Activated CD4-positive, alpha-beta T cell treated with anti-CD3 and anti-CD28 coated beads, Interleukin-2, amount 50 U/mL, for 24 hours (primary cell): ENCODE results near the gene DDT.
"Not testable (repeated sequence)": the region's sequence is repeated elsewhere in the genome, so short reads cannot be mapped to it uniquely, and the experiment has no call there.

Source experiments
- DNase-seq, 2 donors: peaks; one replicate each; pipeline ENCODE4 v3.0.0-alpha.2; 2020; ENCODE audit warnings: low read depth in 1 of 2, low spot score in 1 of 2

Gene DDT

GRCh38 chr22:23974345-23974744 is at the start of gene DDT:
Gene DDT (minus strand): TSS chr22:23974441. CDS start chr22:23974414, 27 bp downstream.
- not testable (repeated sequence) for DNase-seq

GRCh38 chr22:24023204-24023789 is 49.1 kb upstream of the DDT start:
- DNase-seq, result no peak

- DNase-seq, result no peak
Measured at GRCh38 chr22:24021304-24021703, 47.1 kb upstream of the DDT start.

GRCh38 chr22:24016156-24016555 is 41.9 kb upstream of the DDT start:
- DNase-seq, result no peak

GRCh38 chr22:24011735-24012068 is 37.5 kb upstream of the DDT start:
- DNase-seq, result no peak

- DNase-seq, result no peak
Measured at GRCh38 chr22:24010018-24010391, 35.8 kb upstream of the DDT start.

- no peak for DNase-seq
Measured at GRCh38 chr22:24009227-24010017, 35.2 kb upstream of the DDT start.

- DNase-seq, result no peak
Measured at GRCh38 chr22:24008381-24009226, 34.4 kb upstream of the DDT start.

GRCh38 chr22:24008022-24008283 is 33.7 kb upstream of the DDT start:
- no peak for DNase-seq

- no peak for DNase-seq
Measured at GRCh38 chr22:24007253-24008021, 33.2 kb upstream of the DDT start.

GRCh38 chr22:24006914-24007214 is 32.6 kb upstream of the DDT start:
- DNase-seq, result no peak

GRCh38 chr22:24006207-24006913 is 32.1 kb upstream of the DDT start:
- DNase-seq, result no peak

- DNase-seq, result no peak
Measured at GRCh38 chr22:24005201-24005600, 31.0 kb upstream of the DDT start, which contains the start of gene GSTT4. Gene GSTT4 (minus strand): TSS chr22:24005453. CDS start chr22:24005356, 97 bp downstream.

- no peak for DNase-seq
Measured at GRCh38 chr22:24003887-24004286, 29.6 kb upstream of the DDT start.

GRCh38 chr22:24002851-24003250 is 28.6 kb upstream of the DDT start:
- DNase-seq, result no peak

- no peak for DNase-seq
Measured at GRCh38 chr22:24002272-24002671, 28.0 kb upstream of the DDT start.

- no peak for DNase-seq
Measured at GRCh38 chr22:24001314-24001713, 27.1 kb upstream of the DDT start.

- not testable (repeated sequence) for DNase-seq
Measured at GRCh38 chr22:23999779-24000178, 25.5 kb upstream of the DDT start.

- no peak for DNase-seq
Measured at GRCh38 chr22:23997092-23997491, 22.9 kb upstream of the DDT start.

- DNase-seq, result not testable (repeated sequence)
Measured at GRCh38 chr22:23993581-23994177, 19.4 kb upstream of the DDT start.

- DNase-seq, result not testable (repeated sequence)
Measured at GRCh38 chr22:23993080-23993479, 18.8 kb upstream of the DDT start.
